ENCODE measurements around the gene ANKRD39. TPM values are rescaled to one million over a fixed set of nuclear protein-coding genes. Genes with fewer than 3 reads are reported as not detected.

ANKRD39 gene
- total and polyA plus RNA-seq, 2 of the 8 experiments (the other 6 are each of a cell fraction or from before 2014, with no cell fraction given) = 18.5 to 21.3 TPM

- peak; percentile 34; the same call in 1 of the 2 replicates for TF ChIP-seq GABPA (IDR thresholded peaks at IDR 0.05; ENCODE audit: borderline replicate concordance, insufficient read depth, low read length)
- TF ChIP-seq EGR1 (IDR thresholded peaks at IDR 0.05; ENCODE audit: borderline replicate concordance, low read depth, low read length) = 0 out of 2 replicates have a peak, but pooled peaks have one; percentile 20
- no peak for TF ChIP-seq SIX5 (IDR thresholded peaks at IDR 0.05; ENCODE audit: low read depth, low read length)
- TF ChIP-seq CEBPB (IDR thresholded peaks at IDR 0.05; ENCODE audit: low read depth, low read length) = no peak
- TF ChIP-seq RAD21 (IDR thresholded peaks at IDR 0.05 in 1 of 2, conservative IDR thresholded peaks at IDR 0.05 in 1 of 2; ENCODE audit: low read depth in 2 of 2, low read length in 2 of 2) = peak; percentile 89 to 90
- TF ChIP-seq, protein P1, sequence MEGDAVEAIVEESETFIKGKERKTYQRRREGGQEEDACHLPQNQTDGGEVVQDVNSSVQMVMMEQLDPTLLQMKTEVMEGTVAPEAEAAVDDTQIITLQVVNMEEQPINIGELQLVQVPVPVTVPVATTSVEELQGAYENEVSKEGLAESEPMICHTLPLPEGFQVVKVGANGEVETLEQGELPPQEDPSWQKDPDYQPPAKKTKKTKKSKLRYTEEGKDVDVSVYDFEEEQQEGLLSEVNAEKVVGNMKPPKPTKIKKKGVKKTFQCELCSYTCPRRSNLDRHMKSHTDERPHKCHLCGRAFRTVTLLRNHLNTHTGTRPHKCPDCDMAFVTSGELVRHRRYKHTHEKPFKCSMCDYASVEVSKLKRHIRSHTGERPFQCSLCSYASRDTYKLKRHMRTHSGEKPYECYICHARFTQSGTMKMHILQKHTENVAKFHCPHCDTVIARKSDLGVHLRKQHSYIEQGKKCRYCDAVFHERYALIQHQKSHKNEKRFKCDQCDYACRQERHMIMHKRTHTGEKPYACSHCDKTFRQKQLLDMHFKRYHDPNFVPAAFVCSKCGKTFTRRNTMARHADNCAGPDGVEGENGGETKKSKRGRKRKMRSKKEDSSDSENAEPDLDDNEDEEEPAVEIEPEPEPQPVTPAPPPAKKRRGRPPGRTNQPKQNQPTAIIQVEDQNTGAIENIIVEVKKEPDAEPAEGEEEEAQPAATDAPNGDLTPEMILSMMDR (IDR thresholded peaks at IDR 0.05; ENCODE audit: control extremely low read depth in 1 of 3, insufficient read depth in 1 of 3, low read depth in 1 of 3, low read length in 3 of 3) = peak in 2 of 3 experiments; percentile 83 to 94; a peak in 3 of 4 replicates
- peak; percentile 99 for TF ChIP-seq SP1 (IDR thresholded peaks at IDR 0.05; ENCODE audit: low read depth, low read length)
- TF ChIP-seq SP4 (IDR thresholded peaks at IDR 0.05; ENCODE audit: low read length) = peak; percentile 91
- TF ChIP-seq ZNF274 (IDR thresholded peaks at IDR 0.05; ENCODE audit: borderline replicate concordance, extremely low read depth, low read length) = no peak
- no peak for TF ChIP-seq HDAC6 (IDR thresholded peaks at IDR 0.05; ENCODE audit: low read depth, low read length)
- no peak for TF ChIP-seq EP300 (IDR thresholded peaks at IDR 0.05; ENCODE audit: borderline replicate concordance in 1 of 2, low read depth in 2 of 2, low read length in 2 of 2)
- TF ChIP-seq POLR2A (IDR thresholded peaks at IDR 0.05; ENCODE audit: control extremely low read depth in 1 of 2, low read depth in 2 of 2, low read length in 2 of 2) = 0 out of 3 replicates have a peak, but pooled peaks of 1 of the 2 experiments have one; percentile 9
- no peak for TF ChIP-seq MAFK (IDR thresholded peaks at IDR 0.05; ENCODE audit: low read depth, low read length)
- no peak for TF ChIP-seq BACH1 (IDR thresholded peaks at IDR 0.05; ENCODE audit: low read length)
- no peak for TF ChIP-seq SRF (IDR thresholded peaks at IDR 0.05; ENCODE audit: low read depth, low read length)
- TF ChIP-seq PHF8 (conservative IDR thresholded peaks at IDR 0.05; ENCODE audit: low read depth, low read length) = peak; percentile 65
- TF ChIP-seq ATF3 (IDR thresholded peaks at IDR 0.05; ENCODE audit: insufficient read depth, low read depth, low read length) = no peak
- no peak for TF ChIP-seq CHD1 (IDR thresholded peaks at IDR 0.05; ENCODE audit: low read depth, low read length)
- no peak for TF ChIP-seq TAF7 (optimal IDR thresholded peaks at IDR 0.05; ENCODE audit: borderline replicate concordance, low read depth, low read length)
- TF ChIP-seq SUZ12 (IDR thresholded peaks at IDR 0.05; ENCODE audit: low read length) = no peak
- TF ChIP-seq KDM4A (IDR thresholded peaks at IDR 0.05; ENCODE audit: low read depth, low read length, severe bottlenecking) = peak; percentile 68
Measured at GRCh38 chr2:96857667-96858372, at the start of gene ANKRD39 (continued).

Measured in H1 (cell line).